Measurements from ENCODE around the gene HPSE2.

Gene HPSE2

GRCh38 chr10:98627711-98628110, 607.9 kb downstream of the HPSE2 start:
- Histone ChIP-seq H3K36me3 (ENCODE audit: control insufficient read depth, low read depth, low read length) (no peaks in the 10 kb centered on the region), H3K9me3 (ENCODE audit: control insufficient read depth, low read depth, low read length) (no peaks in the 10 kb centered on the region), H3K9ac (ENCODE audit: low read length) (no peak overlapping the region), H3K4me3 (ENCODE audit: low read length) (no peak overlapping the region), H3K27ac (ENCODE audit: low read length) (no peak overlapping the region), H3K4me1 (ENCODE audit: control insufficient read depth, low read depth, low read length) (no peaks in the 10 kb centered on the region), H3K27me3 (ENCODE audit: control insufficient read depth, insufficient read depth, low read length) (no peaks in the 10 kb centered on the region)

- Histone ChIP-seq H3K9me3 (ENCODE audit: control insufficient read depth, low read depth, low read length) (no peaks in the 10 kb centered on the region), H3K9ac (ENCODE audit: low read length) (no peak overlapping the region), H3K27me3 (ENCODE audit: control insufficient read depth, insufficient read depth, low read length) (no peaks in the 10 kb centered on the region), H3K36me3 (ENCODE audit: control insufficient read depth, low read depth, low read length) (no peaks in the 10 kb centered on the region), H3K4me1 (ENCODE audit: control insufficient read depth, low read depth, low read length) (peaks cover 18% of the 10 kb centered on the region), H3K27ac (ENCODE audit: low read length) (no peak overlapping the region), H3K4me3 (ENCODE audit: low read length) (no peak overlapping the region)
Observed at GRCh38 chr10:98624963-98625362, 610.7 kb downstream of the HPSE2 start.

GRCh38 chr10:98623176-98623575, 612.5 kb downstream of the HPSE2 start:
- Histone ChIP-seq H3K27ac (ENCODE audit: low read length) (no peak overlapping the region), H3K9ac (ENCODE audit: low read length) (no peak overlapping the region), H3K4me3 (ENCODE audit: low read length) (no peak overlapping the region), H3K27me3 (ENCODE audit: control insufficient read depth, insufficient read depth, low read length) (no peaks in the 10 kb centered on the region), H3K36me3 (ENCODE audit: control insufficient read depth, low read depth, low read length) (no peaks in the 10 kb centered on the region), H3K4me1 (ENCODE audit: control insufficient read depth, low read depth, low read length) (peaks cover 23% of the 10 kb centered on the region), H3K9me3 (ENCODE audit: control insufficient read depth, low read depth, low read length) (no peaks in the 10 kb centered on the region)

- Histone ChIP-seq H3K27ac (ENCODE audit: low read length) (no peak overlapping the region), H3K4me3 (ENCODE audit: low read length) (no peak overlapping the region), H3K9me3 (ENCODE audit: control insufficient read depth, low read depth, low read length) (no peaks in the 10 kb centered on the region), H3K27me3 (ENCODE audit: control insufficient read depth, insufficient read depth, low read length) (no peaks in the 10 kb centered on the region), H3K36me3 (ENCODE audit: control insufficient read depth, low read depth, low read length) (no peaks in the 10 kb centered on the region), H3K4me1 (ENCODE audit: control insufficient read depth, low read depth, low read length) (peaks cover 23% of the 10 kb centered on the region), H3K9ac (ENCODE audit: low read length) (no peak overlapping the region)
Observed at GRCh38 chr10:98621630-98622029, 614.0 kb downstream of the HPSE2 start.

GRCh38 chr10:98620503-98620902, 615.1 kb downstream of the HPSE2 start:
- no peaks in the 10 kb centered on the region for H3K9me3 ChIP-seq (ENCODE audit: control insufficient read depth, low read depth, low read length)
- no peak overlapping the region for H3K9ac ChIP-seq (ENCODE audit: low read length)
- peaks cover 23% of the 10 kb centered on the region for H3K4me1 ChIP-seq (ENCODE audit: control insufficient read depth, low read depth, low read length)
- H3K36me3 ChIP-seq (ENCODE audit: control insufficient read depth, low read depth, low read length): no peaks in the 10 kb centered on the region
- no peak overlapping the region for H3K27ac ChIP-seq (ENCODE audit: low read length)
- H3K4me3 ChIP-seq (ENCODE audit: low read length): no peak overlapping the region
- H3K27me3 ChIP-seq (ENCODE audit: control insufficient read depth, insufficient read depth, low read length): no peaks in the 10 kb centered on the region

- no peaks in the 10 kb centered on the region for H3K36me3 ChIP-seq (ENCODE audit: control insufficient read depth, low read depth, low read length)
- H3K4me1 ChIP-seq (ENCODE audit: control insufficient read depth, low read depth, low read length): peaks cover 23% of the 10 kb centered on the region
- no peak overlapping the region for H3K9ac ChIP-seq (ENCODE audit: low read length)
- no peak overlapping the region for H3K4me3 ChIP-seq (ENCODE audit: low read length)
- H3K27ac ChIP-seq (ENCODE audit: low read length): no peak overlapping the region
- H3K9me3 ChIP-seq (ENCODE audit: control insufficient read depth, low read depth, low read length): no peaks in the 10 kb centered on the region
- H3K27me3 ChIP-seq (ENCODE audit: control insufficient read depth, insufficient read depth, low read length): no peaks in the 10 kb centered on the region
Observed at GRCh38 chr10:98619446-98619845, 616.2 kb downstream of the HPSE2 start.

- H3K27ac ChIP-seq (ENCODE audit: low read length): no peak overlapping the region
- no peaks in the 10 kb centered on the region for H3K27me3 ChIP-seq (ENCODE audit: control insufficient read depth, insufficient read depth, low read length)
- H3K36me3 ChIP-seq (ENCODE audit: control insufficient read depth, low read depth, low read length): no peaks in the 10 kb centered on the region
- no peaks in the 10 kb centered on the region for H3K9me3 ChIP-seq (ENCODE audit: control insufficient read depth, low read depth, low read length)
- H3K4me3 ChIP-seq (ENCODE audit: low read length): no peak overlapping the region
- H3K9ac ChIP-seq (ENCODE audit: low read length): no peak overlapping the region
- peaks cover 23% of the 10 kb centered on the region for H3K4me1 ChIP-seq (ENCODE audit: control insufficient read depth, low read depth, low read length)
Observed at GRCh38 chr10:98617906-98618520, 617.6 kb downstream of the HPSE2 start.

- Histone ChIP-seq H3K36me3 (ENCODE audit: control insufficient read depth, low read depth, low read length) (no peaks in the 10 kb centered on the region), H3K9ac (ENCODE audit: low read length) (no peak overlapping the region), H3K4me1 (ENCODE audit: control insufficient read depth, low read depth, low read length) (peaks cover 1% of the 10 kb centered on the region), H3K27ac (ENCODE audit: low read length) (no peak overlapping the region), H3K4me3 (ENCODE audit: low read length) (no peak overlapping the region), H3K9me3 (ENCODE audit: control insufficient read depth, low read depth, low read length) (no peaks in the 10 kb centered on the region), H3K27me3 (ENCODE audit: control insufficient read depth, insufficient read depth, low read length) (no peaks in the 10 kb centered on the region)
Observed at GRCh38 chr10:98613446-98613845, 622.2 kb downstream of the HPSE2 start.

GRCh38 chr10:98611436-98611835, 624.2 kb downstream of the HPSE2 start:
- Histone ChIP-seq H3K4me1 (ENCODE audit: control insufficient read depth, low read depth, low read length) (peaks cover 9% of the 10 kb centered on the region), H3K27ac (ENCODE audit: low read length) (no peak overlapping the region), H3K27me3 (ENCODE audit: control insufficient read depth, insufficient read depth, low read length) (no peaks in the 10 kb centered on the region)

GRCh38 chr10:98610836-98611235, 624.8 kb downstream of the HPSE2 start:
- Histone ChIP-seq H3K27me3 (ENCODE audit: control insufficient read depth, insufficient read depth, low read length) (no peaks in the 10 kb centered on the region), H3K4me3 (ENCODE audit: low read length) (no peak overlapping the region), H3K9ac (ENCODE audit: low read length) (no peak overlapping the region), H3K27ac (ENCODE audit: low read length) (no peak overlapping the region), H3K4me1 (ENCODE audit: control insufficient read depth, low read depth, low read length) (peaks cover 9% of the 10 kb centered on the region), H3K36me3 (ENCODE audit: control insufficient read depth, low read depth, low read length) (no peaks in the 10 kb centered on the region), H3K9me3 (ENCODE audit: control insufficient read depth, low read depth, low read length) (no peaks in the 10 kb centered on the region)

More at GRCh38 chr10:98611436-98611835, 624.2 kb downstream of the HPSE2 start:
- Histone ChIP-seq H3K9me3 (ENCODE audit: control insufficient read depth, low read depth, low read length) (no peaks in the 10 kb centered on the region), H3K36me3 (ENCODE audit: control insufficient read depth, low read depth, low read length) (no peaks in the 10 kb centered on the region), H3K9ac (ENCODE audit: low read length) (no peak overlapping the region), H3K4me3 (ENCODE audit: low read length) (no peak overlapping the region)

- no peak overlapping the region for H3K9ac ChIP-seq (ENCODE audit: low read length)
- H3K9me3 ChIP-seq (ENCODE audit: control insufficient read depth, low read depth, low read length): no peaks in the 10 kb centered on the region
- H3K27ac ChIP-seq (ENCODE audit: low read length): no peak overlapping the region
- H3K4me1 ChIP-seq (ENCODE audit: control insufficient read depth, low read depth, low read length): peaks cover 9% of the 10 kb centered on the region
- no peaks in the 10 kb centered on the region for H3K27me3 ChIP-seq (ENCODE audit: control insufficient read depth, insufficient read depth, low read length)
- no peaks in the 10 kb centered on the region for H3K36me3 ChIP-seq (ENCODE audit: control insufficient read depth, low read depth, low read length)
- H3K4me3 ChIP-seq (ENCODE audit: low read length): no peak overlapping the region
Observed at GRCh38 chr10:98610301-98610700, 625.4 kb downstream of the HPSE2 start.

- H3K27me3 ChIP-seq (ENCODE audit: control insufficient read depth, insufficient read depth, low read length): no peaks in the 10 kb centered on the region
- no peak overlapping the region for H3K27ac ChIP-seq (ENCODE audit: low read length)
- H3K4me1 ChIP-seq (ENCODE audit: control insufficient read depth, low read depth, low read length): peaks cover 9% of the 10 kb centered on the region
- no peaks in the 10 kb centered on the region for H3K36me3 ChIP-seq (ENCODE audit: control insufficient read depth, low read depth, low read length)
- H3K4me3 ChIP-seq (ENCODE audit: low read length): no peak overlapping the region
- H3K9ac ChIP-seq (ENCODE audit: low read length): no peak overlapping the region
- H3K9me3 ChIP-seq (ENCODE audit: control insufficient read depth, low read depth, low read length): no peaks in the 10 kb centered on the region
Observed at GRCh38 chr10:98609265-98609664, 626.4 kb downstream of the HPSE2 start.

Measured in iPS-18a (cell line).